GM21381 (cell line): ENCODE data around the gene MTRF1.
"Not testable (repeated sequence)": the region's sequence is repeated elsewhere in the genome, so short reads cannot be mapped to it uniquely, and the experiment has no call there.

Experiments used
- ATAC-seq: cut with Tn5 transposase; IDR thresholded peaks from one replicate; pipeline ENCODE4 v1.9.1; 2021; ENCODE audit warnings: mild to moderate bottlenecking, moderate library complexity; ENCODE audit not compliant: unreplicated experiment

The MTRF1 gene

GRCh38 chr13:41284512-41285288 is 21.3 kb upstream of the MTRF1 start:
- no peak for ATAC-seq

DNA sequence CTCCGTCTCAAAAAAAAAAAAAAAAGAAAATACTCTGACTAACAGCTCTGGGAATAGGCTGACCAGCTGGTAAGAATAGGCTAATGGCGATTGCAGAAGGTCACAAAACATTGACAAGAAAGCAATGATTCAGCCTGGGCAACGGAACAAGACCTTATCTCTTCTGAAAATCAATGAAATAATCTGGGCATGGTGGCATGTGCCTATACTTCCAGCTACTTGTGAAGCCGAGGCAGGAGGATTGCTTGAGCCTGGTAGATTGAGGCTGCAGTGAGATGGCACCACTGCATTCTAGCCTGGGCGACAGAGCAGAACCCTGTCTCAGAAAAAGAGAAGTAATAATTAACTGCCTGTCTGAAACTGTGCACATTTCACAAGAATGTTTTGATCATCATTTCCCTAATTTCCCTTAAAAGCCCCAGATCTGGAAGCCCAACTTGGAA is 18.8 kb upstream of the MTRF1 start:
- ATAC-seq: no peak

GRCh38 chr13:41279156-41279555 is 15.8 kb upstream of the MTRF1 start:
- ATAC-seq: not testable (repeated sequence)

DNA sequence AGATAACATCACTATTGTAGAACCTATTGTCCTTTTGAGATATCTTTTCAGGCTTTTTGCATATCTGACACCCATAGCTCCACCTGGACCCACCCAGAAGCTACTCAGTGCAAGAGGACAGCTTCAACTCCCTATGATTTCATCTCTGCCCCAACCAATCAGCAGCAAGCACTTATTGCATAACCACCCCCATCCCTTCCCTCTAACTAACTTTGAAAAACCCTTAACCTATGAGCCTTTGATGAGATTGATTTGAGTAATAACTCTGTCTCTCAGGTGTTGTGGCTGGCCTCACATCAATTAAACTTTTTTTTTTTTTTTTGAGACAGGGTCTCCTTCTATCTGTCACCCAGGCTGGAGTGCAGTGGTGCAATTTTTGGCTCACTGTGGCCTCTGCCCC is 13.4 kb upstream of the MTRF1 start:
- ATAC-seq: no peak

DNA sequence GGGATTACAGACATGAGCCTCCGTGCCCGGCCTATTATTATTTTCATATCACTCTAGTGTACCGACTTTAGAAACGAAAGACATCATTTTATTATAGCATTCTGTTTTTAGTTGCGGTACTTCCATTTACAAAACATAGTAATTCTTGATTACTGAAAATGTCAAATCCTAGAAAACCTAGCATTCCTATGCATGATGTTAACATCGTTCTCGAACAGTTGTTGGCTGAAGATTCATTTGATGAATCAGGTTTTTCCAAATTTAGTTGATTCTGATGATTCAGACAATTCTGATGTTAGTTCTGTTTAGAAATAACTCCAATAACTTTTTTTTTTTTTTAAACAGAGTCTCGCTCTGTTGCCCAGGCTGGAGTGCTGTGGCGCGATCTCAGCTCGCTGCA is 11.5 kb upstream of the MTRF1 start:
- ATAC-seq: no peak

GRCh38 chr13:41273831-41274441 is 10.6 kb upstream of the MTRF1 start:
- no peak for ATAC-seq

GRCh38 chr13:41271456-41272285 is 8.3 kb upstream of the MTRF1 start:
- ATAC-seq: no peak

GRCh38 chr13:41268764-41269163 is 5.4 kb upstream of the MTRF1 start:
- no peak for ATAC-seq

GRCh38 chr13:41267106-41267505 is 3.7 kb upstream of the MTRF1 start:
- ATAC-seq: no peak

- no peak for ATAC-seq
Measured at GRCh38 chr13:41259875-41260501, 3.4 kb downstream of the MTRF1 start.

- ATAC-seq: no peak
Measured at GRCh38 chr13:41257535-41257934, 5.8 kb downstream of the MTRF1 start.

DNA sequence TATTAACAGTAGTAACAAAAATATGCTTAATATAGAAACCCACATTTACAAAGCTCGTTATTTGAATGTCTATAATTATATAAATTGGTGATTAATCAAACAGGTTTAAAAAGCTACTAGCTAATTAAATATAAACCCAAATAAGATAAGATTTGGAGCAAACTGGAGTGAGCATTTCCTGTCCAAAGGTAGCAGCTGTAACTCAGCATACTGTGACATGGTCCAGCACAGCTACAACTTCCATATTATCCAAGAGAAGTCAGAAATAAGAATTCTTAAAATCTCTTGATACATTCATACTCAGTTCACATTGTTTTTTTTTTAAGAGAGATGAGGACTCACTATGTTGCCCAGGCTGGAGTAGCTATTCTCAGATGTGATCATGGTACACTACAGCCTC is 8.5 kb downstream of the MTRF1 start:
- ATAC-seq: no peak

DNA sequence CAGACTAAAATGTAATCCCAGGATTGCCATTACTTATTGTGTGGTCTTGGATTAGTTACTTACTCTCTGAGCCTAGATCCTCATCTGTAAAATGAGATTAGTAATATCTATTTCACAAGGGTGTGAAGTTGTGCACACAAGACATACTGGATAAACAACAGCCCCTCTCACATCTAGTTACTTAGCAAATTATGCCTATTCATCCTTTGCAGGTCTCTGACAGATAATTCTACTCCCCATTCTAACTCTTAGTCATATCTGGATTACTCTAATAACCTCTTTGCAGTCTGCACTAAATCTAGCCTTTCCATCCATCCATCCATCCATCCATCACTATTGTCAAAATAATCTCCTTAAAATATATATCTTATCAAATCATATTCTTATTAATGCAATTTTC is 12.4 kb downstream of the MTRF1 start:
- no peak for ATAC-seq

DNA sequence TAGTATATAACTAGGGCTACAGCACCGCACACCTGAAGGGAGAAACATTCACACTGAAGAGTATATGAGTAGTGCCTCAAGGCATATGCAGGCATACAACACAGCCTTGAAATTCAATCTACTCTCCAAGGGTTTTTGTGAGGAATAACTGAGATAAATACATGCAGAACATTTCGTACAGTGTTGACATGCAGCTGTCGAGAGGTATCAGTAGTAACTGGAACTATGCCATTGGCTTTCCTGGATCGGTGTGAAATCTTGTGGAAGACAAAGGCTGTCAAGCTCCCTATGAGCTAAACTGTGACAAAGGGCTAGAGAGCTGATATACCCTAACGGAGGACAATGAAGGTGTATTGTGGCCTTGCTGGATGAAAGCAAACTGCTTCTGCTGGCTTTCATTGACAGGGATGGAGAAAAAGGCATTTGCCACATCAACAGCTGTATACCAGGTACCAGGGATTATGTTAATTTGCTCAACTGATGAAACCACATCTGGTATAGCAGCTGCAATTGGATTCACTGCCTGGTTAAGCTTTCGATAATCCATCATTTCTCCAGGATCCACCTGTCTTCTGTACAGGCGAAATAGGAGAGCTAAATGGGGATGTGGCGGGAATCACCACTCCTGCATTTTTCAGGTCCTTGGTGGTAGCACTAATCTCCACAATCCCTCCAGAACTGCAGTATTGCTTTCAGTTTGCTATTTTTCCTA is 16.3 kb downstream of the MTRF1 start:
- no peak for ATAC-seq

- ATAC-seq: no peak
Measured at GRCh38 chr13:41244556-41244955, 18.8 kb downstream of the MTRF1 start.

DNA sequence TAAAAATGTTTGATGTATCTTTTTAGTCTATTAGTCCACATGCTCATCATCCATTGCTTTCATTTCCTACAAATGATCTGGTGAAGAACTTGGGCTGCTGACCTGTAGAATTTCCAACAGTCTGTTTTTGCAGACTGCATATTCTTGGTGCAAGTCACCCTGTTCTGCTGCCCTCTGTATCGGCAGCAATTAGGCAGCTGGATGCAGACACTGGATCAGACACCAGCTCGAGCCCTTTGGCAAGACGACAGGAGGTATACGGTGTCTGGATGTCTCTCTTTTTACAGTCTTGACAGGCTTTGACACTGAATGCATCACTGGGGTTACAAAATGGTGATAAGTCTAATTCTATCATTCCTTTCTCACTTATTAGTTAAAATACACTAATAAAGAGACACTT is 21.8 kb downstream of the MTRF1 start:
- no peak for ATAC-seq

GRCh38 chr13:41236369-41236768 is 27.0 kb downstream of the MTRF1 start:
- no peak for ATAC-seq

- ATAC-seq: no peak
Measured at GRCh38 chr13:41232578-41233480, 30.5 kb downstream of the MTRF1 start.

GRCh38 chr13:41231786-41232185 is 31.6 kb downstream of the MTRF1 start:
- no peak for ATAC-seq
